HepG2 (cell line): ENCODE measurements around the gene ZNF771. TPM values are rescaled to one million over a fixed set of nuclear protein-coding genes. Genes with fewer than 3 reads are reported as not detected.

Experiments used
- BCL3 ChIP-seq: sonication (generic); formaldehyde crosslinking; IDR thresholded peaks from 2 replicates; pipeline ENCODE4 v1.5.1; 2020; ENCODE audit warnings: mild to moderate bottlenecking, missing genetic modification reagents, moderate library complexity
- E2F2 ChIP-seq: sonication (generic); formaldehyde crosslinking; IDR thresholded peaks from 2 replicates; pipeline ENCODE4 v1.4.0; 2020; ENCODE audit warnings: missing genetic modification reagents, borderline replicate concordance
- FOXO1 ChIP-seq: sonication (generic); formaldehyde crosslinking; IDR thresholded peaks from 2 replicates; pipeline ENCODE4 v1.4.0; 2020; ENCODE audit warnings: missing genetic modification reagents
- HNF4A ChIP-seq: sonication (generic); formaldehyde crosslinking; IDR thresholded peaks from 2 replicates; pipeline ENCODE4 v1.4.0; 2020; ENCODE audit warnings: missing genetic modification reagents
- KLF6 ChIP-seq: IDR thresholded peaks from 2 replicates; pipeline ENCODE4 v1.8.0; 2016; ENCODE audit warnings: missing biosample characterization, missing genetic modification reagents
- MXD3 ChIP-seq: IDR thresholded peaks from 2 replicates; pipeline ENCODE4 v1.6.1; 2016; ENCODE audit warnings: mild to moderate bottlenecking, missing biosample characterization, missing genetic modification reagents
- NFYC ChIP-seq: IDR thresholded peaks from 2 replicates; pipeline ENCODE4 v1.6.1; 2016; ENCODE audit warnings: missing genetic modification reagents, missing compliant biosample characterization
- PAX8 ChIP-seq: sonication (generic); formaldehyde crosslinking; IDR thresholded peaks from 2 replicates; pipeline ENCODE4 v1.8.0; 2022; ENCODE audit warnings: mild to moderate bottlenecking, missing genetic modification reagents, borderline replicate concordance
- PAXIP1 ChIP-seq: sonication (generic); formaldehyde crosslinking; conservative IDR thresholded peaks from 2 replicates; pipeline ENCODE4 v1.4.0; 2020; ENCODE audit warnings: mild to moderate bottlenecking, missing genetic modification reagents, moderate library complexity
- SCMH1 ChIP-seq: sonication (generic); formaldehyde crosslinking; IDR thresholded peaks from 2 replicates; pipeline ENCODE4 v1.9.0; 2021; ENCODE audit warnings: missing genetic modification reagents, mild to moderate bottlenecking, borderline replicate concordance
- SMAD1 ChIP-seq: sonication (generic); formaldehyde crosslinking; IDR thresholded peaks from 2 replicates; pipeline ENCODE4 v1.4.0; 2020; ENCODE audit warnings: missing genetic modification reagents, low read depth, mild to moderate bottlenecking, borderline replicate concordance
- TSC22D2 ChIP-seq: sonication (generic); formaldehyde crosslinking; IDR thresholded peaks from 2 replicates; pipeline ENCODE4 v1.5.1; 2020; ENCODE audit warnings: missing genetic modification reagents, mild to moderate bottlenecking, borderline replicate concordance
- UBTF ChIP-seq: sonication (generic); formaldehyde crosslinking; IDR thresholded peaks from 2 replicates; pipeline ENCODE4 v1.4.0; 2020; ENCODE audit warnings: mild to moderate bottlenecking, missing genetic modification reagents
- ZNF264 ChIP-seq: sonication (generic); formaldehyde crosslinking; IDR thresholded peaks from 2 replicates; pipeline ENCODE4 v1.4.0; 2020; ENCODE audit warnings: missing genetic modification reagents
- ZNF329 ChIP-seq: sonication (generic); formaldehyde crosslinking; IDR thresholded peaks from 2 replicates; pipeline ENCODE4 v1.9.0; 2021; ENCODE audit warnings: low read depth, mild to moderate bottlenecking, missing genetic modification reagents
- ZNF441 ChIP-seq: sonication (generic); formaldehyde crosslinking; IDR thresholded peaks from 2 replicates; pipeline ENCODE4 v1.7.0; 2021; ENCODE audit warnings: missing genetic modification reagents, borderline replicate concordance
- ZNF7 ChIP-seq: IDR thresholded peaks from 2 replicates; pipeline ENCODE4 v1.6.1; 2016; ENCODE audit warnings: missing biosample characterization, missing genetic modification reagents
- ZNF773 ChIP-seq: sonication (generic); formaldehyde crosslinking; IDR thresholded peaks from 2 replicates; pipeline ENCODE4 v1.4.0; 2020; ENCODE audit warnings: missing genetic modification reagents, borderline replicate concordance
- ZNF782 ChIP-seq: sonication (generic); formaldehyde crosslinking; IDR thresholded peaks from 2 replicates; pipeline ENCODE4 v1.4.0; 2020; ENCODE audit warnings: missing genetic modification reagents, mild to moderate bottlenecking, borderline replicate concordance
- ZSCAN31 ChIP-seq: sonication (generic); formaldehyde crosslinking; IDR thresholded peaks from 2 replicates; pipeline ENCODE4 v1.5.0; 2020; ENCODE audit warnings: low read depth, mild to moderate bottlenecking, missing genetic modification reagents
- polyA plus RNA-seq, 8 experiments: library from polyadenylated mRNA; depleted of rRNA in 3 of 8; stranded (reverse) in 7 of 8; unstranded in 1 of 8; fragments of >200 nt; fragmentation: Illumina TruSeq in 4 of 8; extraction: Trizol in 4 of 8; gene quantifications; 2 replicates each; pipeline versions ENCODE4 v1.2.1 to v1.2.3, GENCODE V29; 2011 to 2016; ENCODE audit warnings: low read depth in 4 of 8, missing spikeins in 1 of 8, mixed read lengths in 1 of 8; ENCODE audit not compliant: insufficient read depth in 1 of 8
- total RNA-seq, 5 experiments: library from RNA; depleted of rRNA; stranded (reverse); fragments of >200 nt; fragmentation: Illumina TruSeq; extraction: Trizol; gene quantifications; 2 replicates each; pipeline ENCODE4 v1.2.3, GENCODE V29; 2016; ENCODE audit warnings: low read depth in 1 of 5

Gene ZNF771
- total and polyA plus RNA-seq, 2 of the 13 experiments (the other 11 are each of a cell fraction or from before 2014, with no cell fraction given), result 5.0 to 11.8 TPM

- peak; percentile 68 for TF ChIP-seq PAXIP1
- no peak for TF ChIP-seq PAX8 (CRISPR knock-in tag)
- no peak; the same call in 1 of the 2 replicates for TF ChIP-seq KLF6 (CRISPR knock-in tag)
- TF ChIP-seq E2F2 (CRISPR knock-in tag), result no peak; the same call in 1 of the 2 replicates
- TF ChIP-seq FOXO1 (CRISPR knock-in tag), result peak; percentile 0; the same call in 1 of the 2 replicates
- TF ChIP-seq ZNF7, result no peak
- TF ChIP-seq ZNF773 (CRISPR knock-in tag), result no peak
- TF ChIP-seq ZNF441 (CRISPR knock-in tag), result peak; percentile 44; the same call in 1 of the 2 replicates
- TF ChIP-seq NFYC (CRISPR knock-in tag), result peak; percentile 97
- TF ChIP-seq TSC22D2, result no peak
- no peak for TF ChIP-seq ZNF329 (CRISPR knock-in tag)
- no peak for TF ChIP-seq ZSCAN31 (CRISPR knock-in tag)
- TF ChIP-seq UBTF (CRISPR knock-in tag), result peak; percentile 82
- TF ChIP-seq ZNF782, result no peak
- no peak for TF ChIP-seq SCMH1 (CRISPR knock-in tag)
- TF ChIP-seq SMAD1 (CRISPR knock-in tag), result 0 out of 2 replicates have a peak, but pooled peaks have one; percentile 18
- peak; percentile 36; the same call in 1 of the 2 replicates for TF ChIP-seq BCL3 (CRISPR knock-in tag)
- no peak for TF ChIP-seq MXD3 (CRISPR knock-in tag)
- peak; percentile 75 for TF ChIP-seq HNF4A (CRISPR knock-in tag)
- TF ChIP-seq ZNF264, result peak; percentile 49; the same call in 1 of the 2 replicates
Measured at GRCh38 chr16:30445408-30446202, 38.2 kb downstream of the ZNF771 start, which contains the start of gene SEPHS2 (continued).
